NCI-H82 treated with DMSO at 0.1 percent for 48 hours (cell line): ENCODE data around the gene SLC9A7.
A peak's percentile ranks its signal among the peaks of the same experiment; 100 is the strongest.

Source experiments
- DNase-seq: peaks from one replicate; lab custom pipeline; 2025; ENCODE audit not compliant: unreplicated experiment; lab: John Stamatoyannopoulos, UW

The SLC9A7 gene

GRCh38 chrX:46707274-46707965, 51.5 kb downstream of the SLC9A7 start:
- DNase-seq, result peak; percentile 31

- no peak for DNase-seq
Observed at GRCh38 chrX:46704767-46705386, 54.0 kb downstream of the SLC9A7 start.

DNA sequence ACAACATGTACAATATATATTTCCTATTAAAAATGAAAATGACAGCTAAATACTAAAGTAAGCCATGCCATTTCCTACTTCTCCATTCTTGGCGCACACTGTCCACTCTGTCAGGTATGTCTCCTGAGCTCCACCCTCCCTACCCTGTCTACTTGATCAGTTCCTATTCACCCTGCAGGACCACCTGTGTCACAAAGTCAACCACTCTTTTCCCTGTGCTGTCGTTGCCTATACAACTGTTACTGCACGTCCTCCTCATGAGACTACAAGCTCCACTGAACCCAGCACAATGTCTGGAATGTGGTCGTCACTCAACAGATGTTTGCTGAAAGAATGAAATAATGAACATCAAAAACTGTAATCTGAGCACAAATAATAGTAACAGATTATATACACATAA, 54.9 kb downstream of the SLC9A7 start:
- DNase-seq, result no peak

- no peak for DNase-seq
Observed at GRCh38 chrX:46698691-46699090, 60.2 kb downstream of the SLC9A7 start.

DNA sequence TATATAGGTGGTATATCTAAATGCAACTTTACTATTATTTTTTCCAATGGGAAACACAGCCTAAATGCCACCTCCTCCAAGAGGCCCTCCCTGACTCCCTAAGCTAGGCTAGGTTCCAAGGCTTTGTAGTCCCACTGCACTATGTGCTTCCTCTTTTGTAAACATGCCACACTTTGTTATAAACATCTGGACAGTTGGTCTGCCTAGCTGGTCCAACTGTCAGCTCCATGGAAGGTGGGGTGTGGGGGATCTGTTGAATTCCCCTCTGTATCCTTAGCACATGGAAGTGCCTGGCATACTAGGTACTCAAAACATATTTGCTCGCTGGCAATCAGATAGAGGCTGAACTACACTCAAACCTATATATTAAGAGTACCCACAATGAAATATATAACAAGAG, 63.4 kb downstream of the SLC9A7 start:
- no peak for DNase-seq

DNA sequence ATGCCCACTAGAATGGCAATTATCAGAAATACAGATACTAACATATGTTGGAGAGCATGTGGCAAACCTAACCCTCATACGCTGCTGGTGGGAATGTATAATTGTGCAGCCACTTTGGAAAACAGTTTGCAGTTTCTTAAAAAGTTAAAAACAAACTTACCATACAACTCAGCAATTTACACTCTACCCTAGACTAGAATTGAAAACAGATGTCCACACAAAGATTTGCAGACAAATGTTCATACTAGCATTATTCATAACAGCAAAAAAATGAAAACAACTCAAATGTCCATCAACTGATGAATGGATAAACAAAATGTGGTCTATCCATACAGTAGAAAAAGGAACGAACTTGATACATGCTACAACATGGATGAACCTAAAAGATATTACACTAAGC, 64.4 kb downstream of the SLC9A7 start:
- DNase-seq, result no peak

GRCh38 chrX:46693149-46693548, 65.8 kb downstream of the SLC9A7 start:
- no peak for DNase-seq

DNA sequence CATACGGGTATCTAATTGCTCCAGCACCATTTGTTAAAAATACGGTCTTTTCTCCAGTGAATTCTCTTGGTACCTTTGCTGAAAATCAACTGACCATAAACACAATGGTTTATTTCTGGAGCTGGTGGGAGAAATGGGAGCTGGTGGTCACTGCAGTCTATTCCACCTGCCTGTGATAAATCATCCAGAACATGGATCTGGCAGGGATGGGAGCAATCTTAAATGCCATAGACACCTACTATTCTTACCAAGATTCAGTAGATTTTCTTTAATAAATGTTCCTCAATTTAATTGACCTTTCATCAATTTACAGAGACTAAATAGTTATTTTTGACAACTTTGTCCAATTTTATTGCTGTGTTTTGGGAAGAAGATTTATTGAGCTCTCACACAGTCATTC, 68.1 kb downstream of the SLC9A7 start:
- DNase-seq, result no peak

- DNase-seq, result no peak
Observed at GRCh38 chrX:46687619-46688018, 71.3 kb downstream of the SLC9A7 start.

- no peak for DNase-seq
Observed at GRCh38 chrX:46686003-46686645, 72.8 kb downstream of the SLC9A7 start.

- DNase-seq, result no peak
Observed at GRCh38 chrX:46683048-46683447, 75.9 kb downstream of the SLC9A7 start.

- no peak for DNase-seq
Observed at GRCh38 chrX:46681849-46682248, 77.1 kb downstream of the SLC9A7 start.

DNA sequence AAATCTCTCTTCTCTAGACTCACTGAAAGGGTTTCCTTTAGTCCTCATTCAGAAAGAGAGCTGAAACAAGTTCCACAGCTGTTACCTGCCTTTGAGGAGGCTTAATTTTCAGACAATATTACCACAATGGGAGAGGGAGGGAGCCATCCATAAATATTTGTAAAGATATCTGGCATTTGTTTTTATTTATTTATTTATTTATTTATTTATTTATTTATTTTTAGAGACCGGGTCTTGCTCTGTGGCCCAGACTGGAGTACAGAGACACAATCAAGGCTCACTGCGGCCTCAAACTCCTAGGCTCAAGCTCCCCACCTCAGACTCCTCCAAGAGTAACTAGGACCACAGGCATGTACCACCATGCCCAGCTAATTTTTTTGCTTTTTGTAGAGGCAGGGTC, 80.7 kb downstream of the SLC9A7 start:
- no peak for DNase-seq

DNA sequence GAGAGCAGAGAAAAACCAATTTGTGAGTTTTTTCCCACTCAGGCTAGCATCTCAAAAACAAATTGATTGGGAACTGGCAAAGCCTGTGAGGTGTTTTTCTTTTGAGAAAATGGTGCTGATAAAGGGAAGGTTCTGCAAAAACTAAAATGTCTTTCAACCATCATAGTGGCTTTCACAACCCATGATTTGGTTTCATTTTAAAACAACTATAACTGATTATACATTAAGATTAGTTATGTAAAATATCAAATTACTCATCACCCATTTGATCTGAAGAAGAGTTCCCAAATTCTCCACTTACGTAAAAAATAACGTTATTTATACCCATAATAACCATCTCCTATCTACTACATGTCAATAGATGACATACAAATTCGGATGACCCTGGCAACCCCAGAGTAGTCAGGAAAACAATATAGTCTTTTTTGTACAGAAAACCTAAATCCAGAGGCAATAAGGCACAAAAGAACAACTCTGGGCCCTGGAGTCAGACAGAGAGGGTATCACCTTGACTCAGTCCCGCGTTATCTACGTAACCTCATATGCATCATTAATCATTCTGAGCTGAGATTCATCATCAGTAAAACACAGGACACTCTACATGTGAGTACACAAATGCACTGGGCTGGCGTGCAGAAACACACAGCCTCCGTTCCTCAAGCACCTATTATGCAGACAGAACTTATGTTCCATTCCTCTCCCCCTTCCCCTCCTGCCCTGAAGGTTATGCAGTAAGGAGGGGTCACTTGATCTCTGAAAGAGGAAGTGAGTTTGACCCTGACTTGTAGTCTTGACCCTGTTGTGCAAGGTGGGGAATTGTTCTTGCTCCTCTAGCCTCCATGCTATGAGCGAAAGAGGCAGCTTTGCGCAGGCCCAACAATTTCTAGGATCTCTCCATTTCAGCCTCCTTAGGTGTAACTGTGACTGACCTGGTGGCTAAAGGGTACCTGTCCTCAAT, 82.2 kb downstream of the SLC9A7 start:
- no peak for DNase-seq

DNA sequence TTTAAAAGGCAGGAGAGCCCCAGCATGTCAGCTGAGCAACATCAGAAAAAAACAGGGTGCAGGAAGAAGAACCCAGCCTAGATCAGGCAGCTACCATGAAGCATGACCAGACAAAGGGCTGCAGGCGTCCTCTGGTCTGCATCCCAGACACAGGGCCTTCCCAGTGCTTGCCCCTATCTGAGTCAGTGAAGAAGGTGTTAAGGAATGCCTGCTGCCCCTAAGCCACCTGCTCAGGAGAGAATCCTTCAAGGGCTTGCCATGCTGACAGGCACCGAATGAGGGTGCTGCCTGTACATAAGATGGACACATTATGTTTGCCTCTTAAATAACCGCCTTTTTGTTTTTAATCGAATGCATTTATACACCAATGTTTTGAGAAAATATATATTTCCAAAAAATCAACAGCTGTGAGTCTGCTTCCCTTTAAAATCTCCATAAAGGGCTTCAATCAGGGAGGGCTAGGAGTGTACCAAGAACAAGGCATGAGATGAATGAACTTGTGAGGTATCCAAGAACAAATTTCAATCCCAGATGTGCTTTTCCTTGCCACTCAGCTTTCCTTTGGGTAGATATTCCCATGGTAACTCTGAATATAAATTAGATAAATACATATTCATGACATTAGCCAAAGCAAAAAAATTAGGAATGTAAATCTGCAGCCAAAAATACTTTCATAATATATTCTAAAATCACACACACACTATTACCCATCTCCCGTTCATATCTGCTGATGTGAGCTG, 85.1 kb downstream of the SLC9A7 start:
- DNase-seq, result no peak

DNA sequence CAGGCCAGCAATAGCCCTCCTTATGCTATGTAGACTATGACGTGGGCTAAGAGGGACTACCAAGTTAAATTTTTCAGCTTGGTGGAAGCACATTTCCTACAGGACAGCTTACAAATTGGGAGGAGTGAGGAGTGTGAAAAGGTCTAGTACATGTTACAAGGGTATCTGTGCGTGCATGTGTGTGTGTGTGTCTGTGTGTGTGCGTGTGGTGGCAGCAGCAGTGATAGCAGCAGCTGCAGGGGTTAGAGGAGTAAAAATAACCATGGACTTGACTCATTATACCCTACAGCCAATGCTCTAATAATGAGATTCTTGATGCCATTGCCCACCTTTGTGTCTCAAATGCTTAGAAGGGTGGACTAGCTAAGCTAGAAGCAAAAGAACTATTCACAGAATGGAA, 88.6 kb downstream of the SLC9A7 start:
- DNase-seq, result no peak

DNA sequence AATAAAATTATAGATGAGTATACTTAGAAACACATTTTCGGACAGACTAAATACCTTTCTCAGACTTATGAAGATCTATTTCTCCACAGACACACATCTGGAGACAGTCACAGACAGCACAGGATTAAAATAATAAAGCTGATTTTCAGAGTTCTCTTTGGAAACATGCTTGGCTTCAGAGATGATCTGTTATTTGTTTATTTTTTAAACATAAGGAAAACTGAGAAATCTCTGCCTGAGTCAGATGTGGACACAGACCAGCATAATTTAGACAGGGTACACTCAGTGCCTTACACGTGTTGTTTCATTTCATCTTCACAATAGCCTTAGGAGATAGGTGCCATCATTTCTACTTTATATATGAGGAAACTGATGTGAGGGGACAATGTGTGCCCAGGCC, 92.1 kb downstream of the SLC9A7 start:
- DNase-seq, result no peak

DNA sequence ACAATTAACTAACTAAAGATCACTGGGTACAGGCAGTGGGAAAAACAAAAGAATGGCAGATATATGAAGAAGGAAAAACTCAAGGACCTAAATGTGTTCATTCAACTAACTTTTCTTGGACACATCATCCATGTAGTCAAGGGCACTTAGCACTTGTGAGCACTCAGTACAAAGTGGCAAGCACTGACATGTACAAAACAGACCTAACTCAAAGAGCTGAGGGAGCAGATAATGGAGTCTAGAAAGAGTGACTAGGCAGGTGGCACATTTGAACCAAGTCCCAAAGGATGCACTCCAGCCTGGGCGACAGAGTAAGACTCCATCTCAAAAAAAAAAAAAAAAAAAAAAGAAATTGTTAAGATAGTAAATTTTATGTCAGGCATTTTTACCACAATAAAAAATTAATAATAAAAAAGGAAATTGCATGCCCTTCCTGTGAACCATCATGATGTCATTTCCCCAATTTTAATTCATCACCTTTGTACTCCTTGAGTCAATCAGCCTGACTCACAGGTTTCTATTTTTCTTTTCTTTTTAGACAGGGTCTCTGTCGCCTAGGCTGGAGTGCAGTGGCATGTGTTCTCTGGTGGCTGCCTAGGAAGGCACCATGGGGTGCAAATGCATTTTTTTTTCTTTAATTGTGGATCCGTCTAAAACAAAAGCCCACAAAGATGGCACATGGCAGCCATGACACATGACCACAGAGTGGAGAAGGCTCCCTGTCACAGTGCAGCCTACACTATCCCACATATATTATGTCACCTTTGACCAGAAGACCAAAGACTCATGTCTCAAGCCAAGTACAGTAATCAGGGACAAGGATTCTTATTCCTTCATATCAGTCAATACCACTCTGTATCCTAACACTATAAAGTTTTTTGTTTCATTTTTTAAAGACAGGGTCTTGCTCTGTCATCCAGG, 93.4 kb downstream of the SLC9A7 start:
- DNase-seq, result no peak

- DNase-seq, result no peak
Observed at GRCh38 chrX:46662188-46662958, 96.5 kb downstream of the SLC9A7 start.
